Activated T-cell treated with anti-CD3 and anti-CD28 coated beads for 24 hours (primary cell): ENCODE data around the gene NDUFB8.

Experiments
- DNase-seq: peaks from one replicate; pipeline ENCODE4 v3.0.0-alpha.2; 2020; ENCODE audit warnings: low read depth

NDUFB8 gene

GRCh38 chr10:100535715-100536353 is 6.2 kb upstream of the NDUFB8 start, which contains the start of gene HIF1AN:
TSS of gene HIF1AN (plus strand) at chr10:100535943. CDS start at chr10:100535959, 16 bp downstream.
- peak; percentile 86 for DNase-seq

GRCh38 chr10:100535338-100535714 is 5.7 kb upstream of the NDUFB8 start:
- DNase-seq: no peak

GRCh38 chr10:100534726-100535125 is 5.1 kb upstream of the NDUFB8 start:
- no peak for DNase-seq

- DNase-seq: no peak
Measured at GRCh38 chr10:100531761-100532160, 2.1 kb upstream of the NDUFB8 start.

GRCh38 chr10:100528921-100529474 is 673 bp downstream of the NDUFB8 start:
- no peak for DNase-seq

GRCh38 chr10:100528123-100528886 is 1.4 kb downstream of the NDUFB8 start:
- DNase-seq: no peak

GRCh38 chr10:100524638-100525037 is 5.0 kb downstream of the NDUFB8 start:
- no peak for DNase-seq

GRCh38 chr10:100524206-100524605 is 5.5 kb downstream of the NDUFB8 start:
- DNase-seq: no peak

- no peak for DNase-seq
Measured at GRCh38 chr10:100522945-100523344, 6.7 kb downstream of the NDUFB8 start.

GRCh38 chr10:100522107-100522801 is 7.4 kb downstream of the NDUFB8 start:
- DNase-seq: no peak

GRCh38 chr10:100520811-100521210 is 8.9 kb downstream of the NDUFB8 start:
- no peak for DNase-seq

GRCh38 chr10:100519311-100520051 is 10.2 kb downstream of the NDUFB8 start, which contains the start of gene SEC31B:
TSS of gene SEC31B (minus strand) at chr10:100519861. CDS start at chr10:100516952, 2,909 bp downstream.
- DNase-seq: no peak

GRCh38 chr10:100518761-100519241 is 10.9 kb downstream of the NDUFB8 start:
- peak; percentile 42 for DNase-seq

GRCh38 chr10:100516847-100517246 is 12.8 kb downstream of the NDUFB8 start:
- DNase-seq: no peak

GRCh38 chr10:100515612-100516011 is 14.1 kb downstream of the NDUFB8 start:
- no peak for DNase-seq

GRCh38 chr10:100510533-100511308 is 18.9 kb downstream of the NDUFB8 start:
- DNase-seq: peak; percentile 54

- peak; percentile 32 for DNase-seq
Measured at GRCh38 chr10:100509241-100509840, 20.3 kb downstream of the NDUFB8 start.

GRCh38 chr10:100508691-100509150 is 20.9 kb downstream of the NDUFB8 start:
- peak; percentile 37 for DNase-seq

GRCh38 chr10:100508266-100508665 is 21.4 kb downstream of the NDUFB8 start:
- no peak for DNase-seq

GRCh38 chr10:100507357-100507732 is 22.3 kb downstream of the NDUFB8 start:
- no peak for DNase-seq
